Measurements from ENCODE around the gene TNIP1. TPM values are rescaled to one million over a fixed set of nuclear protein-coding genes. Genes with fewer than 3 reads are reported as not detected.

Gene TNIP1
- polyA plus RNA-seq, 10 donors = 63.8 to 102 (median 81.3) TPM

DNA sequence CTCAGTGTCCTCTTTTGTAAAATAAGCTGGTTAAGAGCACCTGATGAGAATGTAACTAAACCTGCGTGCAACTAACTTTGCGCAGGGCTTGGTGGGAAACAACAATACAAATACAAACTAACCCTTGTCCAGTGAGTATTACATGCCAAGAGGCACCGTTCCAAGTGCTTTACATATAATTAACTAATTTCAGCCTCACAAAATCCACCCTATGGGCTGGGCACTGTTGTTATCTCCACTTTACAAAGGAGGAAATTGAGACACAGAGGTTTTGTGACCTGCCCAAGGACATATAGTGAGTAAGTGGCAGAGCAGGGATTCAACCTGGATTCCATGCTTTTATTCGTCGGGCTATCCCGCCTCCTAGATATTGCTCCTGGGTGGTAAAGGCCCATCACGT lies 26.2 kb upstream of the TNIP1 start:
- DNase-seq = no peak

DNA sequence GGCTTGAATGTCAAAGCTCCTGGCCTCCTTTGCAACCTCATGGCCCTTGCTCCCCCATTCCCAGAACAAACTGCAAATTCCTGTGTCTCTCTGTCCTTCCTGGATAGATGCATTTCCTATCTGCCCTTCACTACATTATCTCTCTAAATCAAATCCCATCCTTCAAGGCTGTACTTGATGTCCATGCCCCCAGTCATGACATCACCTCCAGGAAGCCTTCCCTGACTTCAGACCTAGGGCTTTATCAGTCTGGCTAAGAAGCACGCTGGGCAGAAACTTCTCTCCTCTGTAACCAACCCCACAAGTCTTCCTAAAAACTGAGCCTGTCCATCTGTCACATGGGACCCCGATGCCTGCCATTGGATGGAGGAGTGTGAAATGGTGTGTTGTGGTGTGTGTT lies 25.7 kb upstream of the TNIP1 start:
- no peak for DNase-seq

DNA sequence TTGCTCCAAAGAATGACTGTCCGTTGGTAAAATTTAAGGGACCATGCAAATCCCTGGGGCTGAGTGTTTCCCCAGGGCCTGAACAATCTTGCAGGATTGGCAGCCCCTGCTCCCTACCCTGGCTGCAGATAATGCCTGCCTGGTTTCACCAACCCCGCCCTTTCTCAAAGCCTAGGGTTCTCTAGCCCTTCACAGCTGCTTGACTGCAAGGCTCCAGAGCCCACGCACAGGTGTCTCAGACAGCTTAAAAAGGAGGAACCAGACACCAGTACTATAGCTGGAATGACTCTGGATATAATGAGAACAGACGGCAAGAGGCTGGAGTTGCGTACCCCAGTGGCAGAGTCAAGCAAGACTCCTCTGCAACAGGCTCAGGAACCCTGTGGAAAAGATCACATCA lies 25.2 kb upstream of the TNIP1 start:
- no peak for DNase-seq

DNA sequence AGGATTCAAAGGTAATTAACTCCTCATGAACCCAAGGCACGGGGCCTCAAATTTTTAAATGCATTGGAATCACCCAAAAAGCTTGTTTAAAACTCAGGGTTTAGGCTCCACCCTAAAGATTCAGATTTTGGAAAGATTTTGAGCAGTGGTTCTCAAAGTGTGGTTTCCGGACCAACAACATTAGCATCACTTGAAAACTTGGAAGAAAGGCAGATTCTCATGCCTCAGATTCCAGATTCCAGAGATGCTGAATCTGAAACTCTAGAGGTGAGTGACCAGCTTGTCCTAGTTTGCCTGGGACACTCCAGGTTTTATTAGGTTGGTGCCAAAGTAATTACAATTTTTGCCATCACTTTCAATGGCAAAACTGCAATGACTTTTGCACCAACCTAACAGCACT lies 24.7 kb upstream of the TNIP1 start:
- no peak for DNase-seq

DNA sequence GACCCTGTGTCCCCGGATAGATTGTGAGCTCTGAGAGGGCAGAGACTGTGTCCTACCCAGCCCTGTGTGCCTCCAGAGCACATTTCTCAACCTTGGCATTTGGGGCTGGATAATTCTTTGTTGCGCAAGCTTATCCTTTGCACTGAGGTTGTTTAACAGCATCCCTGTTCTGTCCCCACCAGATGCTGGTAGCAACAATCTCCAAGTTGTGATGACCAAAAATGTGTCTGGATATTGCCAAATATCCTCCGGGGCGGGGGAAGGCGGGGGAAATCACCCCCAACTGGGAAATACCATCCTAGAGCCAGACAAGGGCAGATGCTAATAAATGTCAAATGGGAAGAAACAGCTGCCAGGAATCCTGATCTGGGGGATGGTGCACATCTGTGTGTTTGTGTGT lies 24.0 kb upstream of the TNIP1 start:
- peak in 1 of 3 donors; percentile 60 for DNase-seq

DNA sequence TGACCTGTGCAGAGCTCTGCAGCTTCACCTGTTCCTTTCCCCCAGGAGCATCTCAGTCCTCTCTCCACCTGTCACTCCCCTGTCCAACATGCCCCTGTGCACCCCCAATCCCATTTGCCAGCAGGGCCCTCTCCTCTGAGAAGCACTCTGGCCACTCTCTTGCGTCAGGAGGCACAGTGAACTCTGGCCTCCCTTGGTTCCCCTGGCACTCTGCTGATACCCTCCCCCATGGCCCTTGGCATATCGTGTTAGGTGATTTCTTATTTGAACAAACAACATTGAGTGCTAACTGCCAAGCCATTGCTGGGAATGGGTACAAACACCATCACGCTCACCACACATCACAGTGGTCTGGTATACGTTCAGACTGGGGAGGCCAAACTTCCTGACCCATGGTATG lies 20.9 kb upstream of the TNIP1 start:
- no peak for DNase-seq

DNA sequence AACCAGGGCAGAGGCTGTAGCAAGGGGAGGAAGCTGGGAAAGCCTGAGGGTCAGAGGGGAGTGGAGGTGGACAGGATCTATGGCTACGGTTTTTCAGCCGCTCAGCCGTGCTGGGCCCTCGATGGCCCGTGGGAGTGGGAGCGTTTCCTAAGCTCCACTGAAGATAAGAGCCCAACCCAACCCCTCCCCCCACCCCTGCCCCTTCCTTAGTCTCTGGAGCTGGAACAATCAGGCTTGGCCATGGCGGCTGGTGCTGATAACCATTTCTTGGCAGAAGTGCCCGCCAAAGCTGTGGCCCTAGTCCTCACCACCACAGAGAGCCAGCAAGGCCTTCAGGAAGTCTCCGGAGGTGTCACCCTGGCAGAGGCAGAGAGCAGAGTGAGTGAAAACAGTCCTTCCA lies 20.3 kb upstream of the TNIP1 start:
- no peak for DNase-seq

DNA sequence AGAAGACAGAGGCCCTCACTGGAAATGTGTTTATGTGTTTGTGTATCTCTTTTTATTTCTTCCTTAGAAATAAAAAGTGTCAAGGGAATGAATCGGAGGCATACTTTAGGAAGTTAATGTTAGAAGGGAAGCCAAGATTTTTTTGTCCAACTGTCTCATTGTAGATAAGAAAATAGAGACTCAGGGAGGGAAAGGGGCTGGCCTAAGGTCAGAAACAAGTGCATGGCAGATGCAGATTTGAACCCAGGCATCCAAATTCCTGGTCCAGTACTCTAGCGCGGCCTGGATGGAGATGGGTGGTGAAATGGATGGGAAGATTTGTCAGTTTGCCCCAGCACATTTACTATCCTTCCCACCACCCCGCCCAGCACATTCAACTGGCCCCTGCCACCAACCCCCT lies 19.8 kb upstream of the TNIP1 start:
- no peak for DNase-seq

DNA sequence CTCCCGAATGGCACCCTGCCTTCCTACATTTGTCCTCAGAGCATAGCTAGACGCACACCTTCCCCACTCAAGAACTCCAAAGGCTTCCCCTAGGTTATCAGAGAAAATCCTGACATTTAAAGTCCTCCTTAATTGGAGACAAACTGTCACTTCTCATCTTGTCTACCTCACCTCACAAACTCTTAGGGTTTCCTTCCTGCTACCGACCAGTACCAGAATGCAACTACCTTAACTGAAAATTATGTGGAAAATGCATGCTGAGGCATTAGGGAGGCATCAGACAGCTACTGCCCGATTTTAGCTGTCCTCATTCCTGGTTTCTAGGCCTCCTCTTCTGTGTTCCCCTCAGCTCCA lies 17.9 kb upstream of the TNIP1 start:
- DNase-seq = peak in 1 of 3 donors; percentile 3

DNA sequence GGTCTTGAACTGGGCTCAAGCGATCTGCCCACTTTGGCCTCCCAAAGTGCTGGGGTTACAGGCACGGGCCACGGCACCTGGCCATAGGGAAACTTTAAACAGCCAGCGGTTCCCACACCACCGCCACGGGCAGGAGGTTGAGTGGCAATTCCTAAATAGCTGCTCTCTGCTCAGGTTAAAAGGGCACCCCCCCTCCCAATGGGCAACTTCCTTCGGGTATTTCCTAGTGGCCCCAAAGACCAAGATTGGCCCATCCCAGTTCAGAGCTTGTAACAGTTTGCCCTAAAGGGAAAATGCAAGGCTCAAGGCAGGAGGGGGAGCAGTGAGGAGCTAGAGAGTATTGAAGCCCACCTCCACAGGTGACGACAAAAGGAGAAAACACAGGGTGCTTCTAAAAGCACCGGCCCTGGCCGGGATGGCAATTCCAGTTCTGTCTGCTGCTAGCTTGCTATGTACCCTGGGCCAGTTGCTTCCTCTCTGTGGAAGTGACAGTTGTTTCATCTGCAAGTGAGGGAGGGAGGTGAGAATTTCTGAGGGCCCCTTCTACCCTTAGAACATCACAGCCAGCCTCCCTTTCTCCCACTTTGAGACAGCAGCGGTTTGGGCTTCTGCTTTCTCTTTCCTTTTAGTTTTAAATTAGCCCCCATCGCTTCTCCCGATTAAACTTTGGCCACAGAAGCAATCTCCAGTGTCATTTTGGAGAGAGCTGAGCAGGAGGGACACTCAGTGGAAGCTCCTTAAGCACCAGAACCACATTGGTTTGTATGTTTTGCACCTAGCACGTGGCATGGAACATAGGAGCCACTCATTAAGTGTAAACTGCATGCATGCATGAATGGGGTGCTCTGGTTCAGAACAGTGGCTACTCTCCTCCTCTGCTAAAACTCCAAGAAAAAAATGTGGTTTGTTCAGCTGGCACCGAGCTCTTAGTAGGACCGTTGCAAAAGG lies 17.3 kb upstream of the TNIP1 start:
- DNase-seq = peak in 1 of 3 donors; percentile 0

DNA sequence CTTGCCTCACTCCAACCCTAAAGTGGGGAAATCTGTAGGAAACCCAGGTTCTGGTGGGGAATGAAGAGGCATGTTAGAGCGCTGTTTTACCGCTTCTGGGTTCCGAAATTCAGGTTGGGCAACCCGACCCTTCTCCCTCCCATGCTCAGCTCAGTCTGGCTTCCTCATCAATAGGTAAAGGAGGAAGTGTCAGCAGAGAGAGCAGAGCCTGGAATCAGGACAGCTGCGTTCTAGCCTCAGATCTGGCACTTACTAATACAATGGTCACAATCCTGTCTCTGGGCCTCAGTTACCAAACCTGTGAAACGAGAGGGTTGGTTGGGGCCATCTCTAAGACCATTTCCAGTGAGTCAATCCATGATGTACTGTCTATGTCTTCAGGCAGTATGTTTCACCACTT lies 16.2 kb upstream of the TNIP1 start:
- DNase-seq = no peak

DNA sequence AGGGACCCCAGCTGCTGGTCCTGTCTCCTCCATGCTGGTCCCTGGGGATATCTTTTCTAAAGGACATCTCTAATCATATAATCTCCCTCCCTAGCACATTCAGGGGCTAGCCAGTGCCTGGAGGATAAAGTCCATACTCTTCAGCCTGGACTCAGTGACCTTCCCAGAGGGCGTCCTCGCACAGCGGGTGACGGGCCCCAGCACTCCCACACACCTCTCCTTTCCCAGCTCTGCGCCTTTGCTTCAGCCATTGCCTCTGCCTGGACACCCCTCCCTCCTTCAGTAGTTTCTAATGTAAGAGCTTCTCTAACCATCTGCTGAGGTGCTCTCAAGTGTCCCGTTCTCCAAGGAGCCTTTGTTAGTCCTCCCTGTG lies 15.2 kb upstream of the TNIP1 start:
- no peak for DNase-seq

DNA sequence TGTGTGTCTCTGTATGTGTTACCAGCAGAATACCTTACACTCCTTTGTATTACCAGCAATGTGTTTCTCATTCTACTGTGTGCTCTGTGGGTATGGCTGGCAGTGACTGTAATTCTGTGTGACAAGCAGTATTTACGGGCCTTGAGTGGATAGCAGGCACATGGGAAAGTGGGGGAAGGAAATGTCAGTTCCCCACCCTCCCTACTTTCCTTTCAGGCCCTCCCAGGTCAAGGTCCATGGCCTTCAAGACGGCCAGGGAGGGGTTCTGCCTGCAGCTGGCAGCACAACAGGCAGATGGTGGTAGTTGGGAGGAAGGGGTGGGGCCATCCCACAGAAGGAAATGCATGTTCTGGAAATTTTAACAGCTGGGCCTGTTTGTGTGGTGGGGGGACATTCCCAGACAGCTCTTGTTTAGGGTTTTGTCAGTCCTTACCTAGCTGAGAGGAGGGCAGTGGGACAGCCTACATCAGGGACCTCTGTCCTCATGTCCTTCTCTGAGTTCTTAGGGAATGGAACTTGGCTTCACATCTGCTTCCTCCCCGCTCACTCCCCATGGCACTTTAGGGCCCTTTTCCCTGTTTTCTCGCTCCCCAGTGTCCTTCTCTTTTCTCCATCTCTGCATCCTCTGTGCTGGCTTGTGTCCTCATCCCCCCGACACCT lies 14.6 kb upstream of the TNIP1 start:
- DNase-seq = peak in 1 of 3 donors; percentile 75

DNA sequence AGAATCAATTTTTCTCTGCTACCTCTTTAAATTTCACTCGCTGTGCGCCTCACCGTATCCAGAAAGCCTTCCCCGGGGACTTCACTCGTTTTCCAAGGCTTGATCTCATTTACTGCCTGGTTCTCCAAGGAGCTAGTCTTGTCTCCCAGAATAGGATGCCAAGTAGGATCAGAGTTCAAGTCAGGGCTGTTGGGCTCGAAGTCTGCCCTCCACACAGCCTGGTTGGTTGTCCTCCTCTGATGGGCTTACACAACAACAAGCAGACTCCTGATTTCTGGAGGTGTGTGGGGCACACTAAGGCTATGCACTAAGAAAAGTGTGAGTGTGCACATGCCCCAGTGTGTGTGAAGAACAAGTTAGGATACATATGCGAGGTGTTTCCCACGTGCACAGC lies 14.0 kb upstream of the TNIP1 start:
- DNase-seq = peak in 1 of 3 donors; percentile 58

DNA sequence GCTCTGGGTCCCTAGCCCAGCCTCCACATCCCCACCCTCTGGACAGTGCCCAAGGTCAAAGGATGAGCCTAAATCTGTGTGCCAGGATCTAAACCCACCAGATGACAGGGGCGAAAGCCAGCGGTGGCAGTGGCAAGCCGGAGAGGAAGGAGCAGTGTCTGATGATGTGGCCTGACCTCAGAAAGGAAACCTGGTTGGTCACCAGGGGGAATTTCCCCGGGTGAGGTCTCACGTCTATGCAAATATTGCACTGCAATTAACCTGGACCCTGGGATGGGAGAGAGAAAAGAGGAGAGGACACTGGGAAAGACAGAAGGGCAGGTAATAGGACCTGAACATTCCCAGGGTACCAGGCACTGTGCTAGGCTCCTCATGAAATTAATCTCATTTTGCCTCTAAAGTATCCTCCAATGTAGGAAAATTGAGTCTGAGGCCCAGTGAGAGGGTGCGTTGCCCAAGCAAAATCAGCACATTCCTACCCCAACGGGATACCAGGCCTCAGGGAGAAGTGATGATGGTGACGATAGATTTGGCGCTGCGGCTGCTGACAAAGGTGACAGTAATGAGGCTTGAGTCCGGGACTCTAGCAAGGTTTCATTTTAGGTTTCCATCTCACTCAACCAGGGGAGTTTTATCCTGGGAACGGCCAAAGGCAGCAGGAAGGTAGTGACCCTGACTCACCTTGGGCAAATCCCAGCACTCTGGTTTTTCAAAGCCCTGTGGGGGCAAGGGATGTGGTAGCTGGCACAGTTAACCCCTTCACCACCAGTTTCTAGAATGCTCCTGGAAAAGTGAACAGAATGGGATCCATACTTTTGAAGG lies 13.4 kb upstream of the TNIP1 start:
- no peak for DNase-seq

DNA sequence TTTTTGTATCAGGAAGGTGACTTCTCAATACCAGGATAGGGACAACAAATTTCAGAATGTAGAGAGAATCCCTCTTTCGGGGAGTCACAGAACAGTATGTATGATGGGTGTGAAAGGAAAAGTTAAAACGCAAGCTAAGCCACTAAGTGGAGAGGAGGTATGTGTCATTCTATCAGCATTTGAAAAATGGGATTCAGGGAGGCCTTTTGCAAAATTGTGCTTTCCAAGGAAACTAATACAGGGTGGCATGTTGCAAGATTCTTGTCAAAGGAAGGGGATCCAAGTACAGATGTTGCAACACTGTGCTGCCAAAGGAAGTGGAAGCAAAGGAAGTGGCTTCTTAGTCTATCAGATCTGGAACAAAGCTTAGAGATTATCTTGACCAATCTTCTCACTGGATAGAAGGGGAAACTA lies 12.6 kb upstream of the TNIP1 start:
- peak in 2 of 3 donors; percentile 45 to 88 for DNase-seq

DNA sequence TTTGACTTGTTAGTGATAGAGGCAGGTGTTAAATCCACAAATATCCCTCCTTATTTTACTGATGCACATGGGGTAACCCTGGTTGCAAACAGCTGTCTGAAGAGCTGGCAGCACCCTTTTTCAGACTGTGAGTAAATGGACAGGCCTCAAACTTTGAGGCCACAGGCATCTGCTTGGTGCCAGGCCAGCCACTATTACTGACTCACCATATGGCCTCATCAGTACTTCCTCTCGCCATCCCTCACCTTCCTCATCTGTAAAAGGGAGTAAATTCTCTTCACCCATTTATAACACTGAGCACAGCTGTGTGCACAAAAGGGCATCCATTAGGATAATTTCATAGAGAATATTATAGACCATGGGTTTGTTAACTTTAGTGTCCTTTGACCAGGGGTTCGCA lies 11.9 kb upstream of the TNIP1 start:
- DNase-seq = peak in 1 of 3 donors; percentile 56

DNA sequence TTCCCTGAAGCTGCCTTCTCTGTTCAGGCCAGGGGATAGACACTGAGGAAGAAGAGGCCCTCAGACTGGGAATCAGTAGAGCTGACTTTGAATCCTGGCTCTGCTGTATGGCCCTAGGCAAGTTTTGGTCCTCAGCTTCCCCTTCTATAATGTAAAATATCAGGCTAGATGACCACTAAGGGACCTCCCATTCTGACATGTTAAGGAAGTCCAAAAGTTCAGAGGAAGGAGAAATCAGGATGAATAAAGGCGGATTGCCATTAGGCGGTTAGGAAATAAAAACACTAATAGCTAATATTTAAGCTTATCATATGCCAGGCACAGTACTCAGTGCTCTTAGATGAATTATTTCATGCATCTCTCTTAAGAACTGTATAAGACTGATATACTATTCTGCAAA lies 8.9 kb upstream of the TNIP1 start:
- no peak for DNase-seq

DNA sequence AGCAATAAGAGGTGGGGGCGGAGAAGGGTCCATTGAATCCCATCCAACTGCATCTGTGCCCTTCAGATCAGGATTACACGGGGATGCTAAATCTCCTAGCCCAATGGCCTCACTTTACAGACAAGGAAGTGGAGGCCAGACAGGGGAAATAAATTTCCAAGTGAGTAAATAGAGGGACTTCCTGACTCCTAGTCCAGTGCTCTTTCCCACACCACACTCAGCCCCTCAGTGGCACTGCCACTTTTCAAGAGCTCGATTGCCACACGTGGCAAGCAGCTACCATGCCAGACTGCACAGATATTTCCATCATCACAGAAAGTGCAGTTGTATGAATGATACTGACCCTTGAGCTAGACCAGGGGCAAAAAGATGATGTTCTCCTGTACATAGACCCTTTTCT lies 8.2 kb upstream of the TNIP1 start:
- DNase-seq = no peak

DNA sequence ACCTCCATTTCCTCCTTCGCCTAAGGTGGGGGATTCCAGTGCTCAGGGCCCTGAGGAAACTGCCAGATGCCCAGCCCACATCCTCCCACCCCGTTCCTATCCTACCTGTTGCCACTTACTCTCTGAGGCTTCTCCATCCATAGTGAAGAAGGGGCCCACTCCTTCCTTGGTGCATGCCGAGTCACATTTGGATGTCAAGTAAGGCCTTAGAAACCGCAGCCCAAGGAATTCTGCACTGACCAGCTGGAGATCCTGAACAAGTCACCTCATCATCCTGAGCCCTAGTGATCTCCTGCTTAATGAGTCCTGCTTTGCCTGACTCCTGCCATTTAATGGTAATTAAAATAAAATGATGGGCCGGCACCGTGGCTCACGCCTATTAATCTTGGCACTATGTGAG lies 6.7 kb upstream of the TNIP1 start:
- no peak for DNase-seq

DNA sequence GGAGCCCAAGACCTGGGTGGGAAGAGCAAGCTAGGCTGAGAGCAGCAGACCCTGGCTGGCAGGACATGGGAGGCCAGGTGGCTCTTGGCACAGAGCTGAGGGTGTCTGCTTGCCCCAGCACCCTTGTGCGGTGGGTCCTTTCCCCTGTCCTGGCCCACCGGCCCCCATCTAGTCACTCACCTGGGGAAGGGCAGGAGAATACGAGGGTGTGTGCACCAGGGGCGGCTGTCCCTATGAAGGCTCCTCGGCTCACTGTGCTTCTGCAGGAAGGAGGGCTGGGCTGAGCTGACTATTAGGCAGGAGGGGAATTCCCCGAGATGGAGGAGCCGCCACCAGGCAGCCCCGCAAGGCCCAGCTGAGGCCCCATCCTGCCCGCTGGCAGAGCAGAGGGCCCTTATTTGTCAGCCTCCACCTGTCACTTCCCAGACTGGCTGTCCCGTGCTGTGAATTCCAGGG lies 6.1 kb upstream of the TNIP1 start:
- no peak for DNase-seq

DNA sequence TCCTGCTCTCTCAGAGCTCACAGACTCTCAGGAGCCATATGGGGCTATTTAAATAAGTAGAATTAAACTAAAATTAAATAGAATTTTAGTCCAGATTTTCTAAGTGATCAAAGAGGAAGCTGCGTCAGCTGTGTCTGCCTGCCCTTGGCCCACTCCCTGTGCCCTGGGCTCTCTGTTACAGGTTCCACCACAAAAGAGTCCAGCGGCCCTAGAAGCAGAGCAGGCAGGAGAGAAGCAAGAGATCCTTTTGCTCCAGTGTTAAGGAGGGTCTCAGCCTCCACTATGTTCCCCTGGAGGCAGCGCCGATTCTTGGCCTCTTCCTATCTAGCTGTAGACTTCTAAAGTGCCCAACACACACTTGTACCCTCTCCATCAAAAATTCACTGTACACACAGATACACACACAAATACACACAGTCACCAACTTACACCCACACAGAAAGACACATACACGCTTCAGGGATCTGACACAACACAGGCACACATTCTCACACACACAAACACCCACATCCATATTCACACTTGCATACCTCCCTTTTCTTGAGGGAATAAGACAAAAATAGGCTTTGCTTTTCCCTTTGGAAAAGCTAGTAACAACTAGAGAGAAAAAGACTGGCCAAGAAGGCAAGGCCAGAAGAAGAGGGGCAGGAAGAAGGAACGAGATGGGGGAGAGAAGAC lies 5.5 kb upstream of the TNIP1 start:
- DNase-seq = no peak
